Measurements from ENCODE around the gene NPM1.
A peak's percentile ranks its signal among the peaks of the same experiment; 100 is the strongest.

NPM1 gene

GRCh38 chr5:171428168-171428696 is 40.6 kb downstream of the NPM1 start:
- DNase-seq (ENCODE audit: low read depth), result no peak

DNA sequence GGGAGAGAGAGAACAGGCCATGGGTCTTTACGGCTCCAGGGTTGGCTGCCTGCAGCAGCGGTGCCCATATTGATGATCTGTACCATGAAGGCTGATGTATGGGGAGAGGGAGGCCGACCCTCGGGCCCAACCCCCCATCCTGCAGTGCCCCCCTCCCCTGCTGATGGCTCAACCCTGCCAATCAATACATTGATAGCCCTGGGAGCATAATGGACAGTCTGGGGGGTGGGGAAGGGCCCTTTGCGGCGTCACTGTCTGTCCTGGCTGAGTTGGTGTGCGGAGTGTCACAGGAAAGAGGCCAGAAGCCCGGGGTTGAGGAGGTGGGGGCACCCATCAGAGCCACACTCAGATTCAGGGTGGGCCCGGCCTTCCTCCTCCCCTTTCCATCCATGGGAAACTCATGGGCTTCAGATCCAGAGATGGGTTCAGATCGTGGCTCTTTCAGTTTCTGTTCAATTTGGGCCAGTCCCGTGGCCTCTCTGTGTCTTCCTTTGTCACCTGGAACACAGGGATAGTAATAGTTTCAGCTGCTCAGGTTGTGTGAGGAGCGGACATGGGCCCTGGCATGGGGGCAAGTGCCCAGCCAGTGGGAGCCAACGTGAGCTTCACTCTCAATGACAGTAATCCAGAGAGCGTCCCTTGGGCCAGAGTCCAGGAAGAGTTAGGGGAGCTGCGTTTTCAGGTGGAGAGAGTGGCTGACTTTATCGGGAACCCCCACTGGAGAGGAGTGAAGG is 41.3 kb downstream of the NPM1 start:
- DNase-seq (ENCODE audit: low read depth), result no peak

GRCh38 chr5:171429543-171429910 is 41.9 kb downstream of the NPM1 start:
- no peak for DNase-seq (ENCODE audit: low read depth)

GRCh38 chr5:171431251-171431777 is 43.7 kb downstream of the NPM1 start:
- no peak for DNase-seq (ENCODE audit: low read depth)

DNA sequence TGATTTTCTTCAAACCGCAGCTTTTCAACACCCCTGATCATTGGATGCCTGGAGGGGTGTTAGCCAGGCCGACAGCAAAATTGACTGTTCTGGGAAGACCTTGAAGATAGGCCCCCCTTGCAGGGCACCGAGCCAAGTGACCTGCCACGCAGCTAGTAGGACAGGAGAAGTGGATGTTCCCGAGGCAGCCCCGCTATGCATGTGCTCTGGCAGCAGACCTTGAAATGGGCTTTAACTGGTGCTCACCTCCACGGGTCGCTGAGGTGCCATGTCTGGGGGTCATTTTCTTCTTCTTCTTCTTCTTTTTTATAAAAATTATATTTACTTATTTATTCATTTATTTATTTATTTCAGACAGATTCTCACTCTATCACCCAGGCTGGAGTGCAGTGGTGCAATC is 44.4 kb downstream of the NPM1 start:
- DNase-seq (ENCODE audit: low read depth), result no peak

DNA sequence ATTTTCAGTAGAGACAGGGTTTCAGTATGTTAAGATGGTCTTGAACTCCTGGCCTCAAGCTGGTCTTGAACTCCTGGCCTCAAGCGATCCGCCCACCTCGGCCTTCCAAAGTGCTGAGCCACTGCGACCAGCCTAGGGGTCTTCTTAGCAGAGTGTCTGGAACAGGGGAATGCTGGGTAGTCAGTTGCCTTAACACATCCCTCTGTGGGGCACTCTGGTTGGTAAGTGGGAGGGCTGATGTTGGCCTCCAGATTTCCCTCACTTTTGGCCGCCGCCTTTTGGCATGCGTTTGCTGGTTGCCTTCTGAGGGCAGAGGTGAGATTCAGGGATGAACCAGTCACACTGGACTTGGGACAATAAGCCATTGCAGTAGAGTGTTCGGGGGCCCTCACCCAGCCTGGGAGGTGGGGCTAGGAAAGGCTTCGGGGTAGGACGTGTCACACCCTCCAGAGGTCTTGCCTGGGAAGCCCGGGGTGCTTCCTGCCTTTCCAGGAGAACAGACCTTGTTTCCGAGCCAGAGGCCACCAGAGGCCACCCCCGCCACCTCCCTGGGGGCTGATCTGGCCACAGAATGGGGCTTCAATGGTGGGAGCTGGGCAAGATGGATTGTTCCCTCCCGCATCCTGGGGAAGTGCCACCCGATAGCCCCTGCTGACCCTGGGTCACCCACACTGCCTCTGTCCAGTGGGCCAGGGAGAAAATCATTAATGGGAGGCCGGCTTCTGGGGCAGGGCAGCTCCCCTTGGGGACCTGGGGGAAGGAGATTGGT is 45.1 kb downstream of the NPM1 start:
- DNase-seq (ENCODE audit: low read depth), result no peak

- DNase-seq (ENCODE audit: low read depth), result no peak
Measured at GRCh38 chr5:171433352-171433698, 45.7 kb downstream of the NPM1 start.

GRCh38 chr5:171433982-171434676 is 46.5 kb downstream of the NPM1 start:
- DNase-seq (ENCODE audit: low read depth), result no peak

- DNase-seq (ENCODE audit: low read depth), result no peak
Measured at GRCh38 chr5:171434874-171435273, 47.2 kb downstream of the NPM1 start.

GRCh38 chr5:171435908-171436307 is 48.3 kb downstream of the NPM1 start:
- no peak for DNase-seq (ENCODE audit: low read depth)

GRCh38 chr5:171436804-171437285 is 49.2 kb downstream of the NPM1 start:
- no peak for DNase-seq (ENCODE audit: low read depth)

- no peak for DNase-seq (ENCODE audit: low read depth)
Measured at GRCh38 chr5:171437286-171437821, 49.7 kb downstream of the NPM1 start.

DNA sequence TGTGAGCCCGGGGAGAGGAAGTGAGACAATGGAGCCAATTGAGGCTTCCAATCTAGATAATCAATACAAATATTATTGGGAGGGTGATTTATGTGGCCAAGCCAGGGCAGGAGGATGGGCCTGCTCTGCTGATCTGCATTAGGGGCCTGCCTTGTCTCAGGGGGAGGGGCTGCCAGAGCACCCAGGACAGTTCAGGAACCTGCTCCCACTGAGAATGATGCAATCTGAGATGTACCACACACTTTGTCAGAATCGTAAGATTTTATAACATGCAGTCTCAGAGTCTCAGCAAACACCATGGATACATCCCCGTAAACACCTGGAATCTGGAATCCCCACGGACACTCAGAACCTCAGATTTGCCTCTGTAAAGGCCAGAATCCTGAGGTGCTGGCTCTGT is 51.1 kb downstream of the NPM1 start:
- no peak for DNase-seq (ENCODE audit: low read depth)

DNA sequence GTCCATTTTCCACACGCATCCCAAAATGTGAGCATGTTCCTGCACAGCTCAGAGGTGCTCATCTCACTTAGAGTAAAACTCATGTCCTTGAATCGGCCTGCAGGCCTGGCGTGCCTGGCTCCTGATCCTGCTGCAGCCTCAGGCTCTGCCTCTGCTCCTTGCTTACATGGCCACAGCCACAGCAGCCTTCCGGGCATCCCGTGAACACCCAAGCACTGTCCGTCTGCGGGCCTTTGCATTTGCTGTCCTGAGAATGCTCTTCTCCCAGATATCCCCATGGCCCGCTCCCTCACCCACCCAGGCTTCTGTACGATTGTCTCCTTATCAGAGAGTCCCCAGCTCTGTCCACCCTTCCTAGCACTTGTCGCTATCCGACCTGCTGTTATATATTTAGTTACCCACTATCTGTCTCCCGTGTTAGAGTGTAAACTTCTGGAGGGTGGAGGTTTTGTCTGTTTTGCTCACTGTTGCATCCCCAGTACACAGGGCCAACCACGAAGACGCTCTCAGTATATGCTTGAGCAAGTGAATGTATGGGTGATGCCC is 53.7 kb downstream of the NPM1 start:
- no peak for DNase-seq (ENCODE audit: low read depth)

GRCh38 chr5:171442287-171443042 is 54.8 kb downstream of the NPM1 start:
- DNase-seq (ENCODE audit: low read depth), result no peak

DNA sequence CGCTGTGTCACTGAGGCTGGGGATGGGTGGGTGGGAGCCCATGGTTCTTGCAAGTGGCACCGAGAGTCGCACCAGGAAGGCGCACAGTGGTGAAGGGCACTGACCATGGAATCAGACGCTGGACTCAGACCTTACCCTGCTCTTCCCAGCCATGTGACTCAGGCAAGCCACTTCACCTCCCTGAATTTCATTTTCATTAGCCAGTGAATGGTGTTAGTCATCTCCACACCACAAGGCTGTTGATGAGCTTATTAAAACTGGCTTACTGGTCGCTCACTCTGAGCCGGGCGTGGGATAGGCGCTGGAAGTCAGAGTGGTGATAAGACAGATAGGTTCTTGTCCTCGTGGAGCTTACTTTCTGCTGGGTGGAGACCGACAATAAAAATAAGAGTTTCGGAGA is 56.9 kb downstream of the NPM1 start:
- peak; percentile 47 for DNase-seq (ENCODE audit: low read depth)

- peak; percentile 34 for DNase-seq (ENCODE audit: low read depth)
Measured at GRCh38 chr5:171445644-171446516, 58.2 kb downstream of the NPM1 start.

DNA sequence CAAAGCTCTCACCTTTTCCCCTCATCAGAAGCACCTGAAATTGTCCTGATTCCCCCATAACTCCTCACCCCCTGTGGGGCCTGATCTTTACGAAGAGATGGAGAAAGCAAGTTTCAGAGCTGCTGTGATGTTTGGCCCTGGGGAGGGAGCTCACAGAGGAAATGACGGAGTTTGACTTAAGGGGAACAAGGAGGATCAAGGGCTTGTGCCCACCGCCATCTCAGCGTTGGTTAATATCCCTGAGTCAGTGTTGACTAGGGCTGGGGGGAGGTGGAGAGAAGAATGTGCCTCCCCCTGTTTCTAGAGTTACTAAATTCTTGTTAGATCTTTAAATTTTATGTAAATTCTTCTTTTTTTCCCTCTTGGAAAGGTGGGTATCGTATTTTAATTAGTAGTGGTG is 59.6 kb downstream of the NPM1 start:
- no peak for DNase-seq (ENCODE audit: low read depth)

DNA sequence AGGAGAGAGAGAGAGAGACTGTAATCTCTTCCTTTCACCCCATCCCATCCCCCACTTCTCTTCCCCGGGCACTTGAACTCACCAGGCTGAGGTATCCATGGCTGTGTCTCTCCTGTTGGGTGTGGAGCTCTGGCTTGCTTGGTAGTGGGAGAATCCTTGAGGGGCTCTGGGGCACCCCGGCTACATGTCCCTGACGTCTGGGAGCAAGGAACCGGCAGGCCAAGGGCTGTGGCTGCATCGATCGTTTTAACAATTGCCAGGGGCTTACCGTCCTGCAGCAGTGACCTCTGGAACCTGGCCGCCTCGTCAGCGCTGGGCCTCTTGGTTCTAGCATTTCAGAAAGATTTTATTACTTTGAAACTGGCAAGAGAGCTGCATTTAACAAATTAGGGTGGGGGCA is 61.8 kb downstream of the NPM1 start:
- no peak for DNase-seq (ENCODE audit: low read depth)
